Activated T-helper 1 cell treated with anti-CD3 and anti-CD28 coated beads, Interleukin-12 subunit alpha, Interleukin-12 subunit beta, Interleukin-2, Interleukin-4 antibody, amounts not matched to agents 30 ng/mL and 10 ng/mL and 1 ng/mL, durations not matched to agents 14 hours and 24 hours and 36 hours (primary cell): ENCODE results near the gene VN1R4. TPM values are rescaled to one million over a fixed set of nuclear protein-coding genes. Genes with fewer than 3 reads are reported as not detected.
"Not testable (repeated sequence)": the region's sequence is repeated elsewhere in the genome, so short reads cannot be mapped to it uniquely, and the experiment has no call there.

Experiments used
- DNase-seq: peaks from one replicate; pipeline ENCODE4 v3.0.0; 2021; ENCODE audit warnings: low spot score
- H3K27ac Mint-ChIP-seq: one replicate; pipeline ENCODE4 v1.8.0; 2021; ENCODE audit warnings: mild to moderate bottlenecking, mixed read lengths
- H3K27me3 Mint-ChIP-seq: one replicate; pipeline ENCODE4 v1.8.0; 2022; ENCODE audit warnings: mild to moderate bottlenecking, moderate library complexity, mixed read lengths; ENCODE audit not compliant: insufficient read depth
- H3K36me3 Mint-ChIP-seq: one replicate; pipeline ENCODE4 v1.8.0; 2021; ENCODE audit warnings: low read depth, mixed read lengths
- H3K4me1 Mint-ChIP-seq: one replicate; pipeline ENCODE4 v1.8.0; 2021; ENCODE audit warnings: low read depth, mixed read lengths
- H3K4me3 Mint-ChIP-seq: one replicate; pipeline ENCODE4 v1.8.0; 2021; ENCODE audit warnings: mild to moderate bottlenecking, moderate library complexity, mixed read lengths
- H3K9me3 Mint-ChIP-seq: one replicate; pipeline ENCODE4 v1.8.0; 2021; ENCODE audit warnings: mixed read lengths
- intact Hi-C: fragments of 100-400 bp; cut with micrococcal nuclease; formaldehyde crosslinking; loops from one replicate; pipeline ENCODE4 v1.15.1; 2024
- total RNA-seq: library from RNA; stranded (reverse); gene quantifications from 2 replicates; pipeline ENCODE4 v1.2.3, GENCODE V29; 2022

Gene VN1R4
- total RNA-seq, 1 donor from 2014 or later: not detected

GRCh38 chr19:53254411-53255341 lies 12.8 kb downstream of the VN1R4 start, which contains the start of gene ZNF677:
Gene ZNF677 (minus strand): TSS chr19:53254873. CDS start chr19:53251550, 3,323 bp downstream.
- H3K4me3 Mint-ChIP-seq: peak within 1 kb of the TSS; percentile 81
- peaks cover 9% of the 10 kb centered on the region for H3K4me1 Mint-ChIP-seq
- H3K9me3 Mint-ChIP-seq: peaks cover 59% of the 10 kb centered on the region
- no peak within 1 kb of the TSS for H3K27ac Mint-ChIP-seq
- DNase-seq: peak; percentile 49
- H3K27me3 Mint-ChIP-seq: no peaks in the 10 kb centered on the region
- H3K36me3 Mint-ChIP-seq: peaks cover 6% of the 10 kb centered on the region
- intact Hi-C loops: no loop called here

- H3K9me3 Mint-ChIP-seq: peaks cover 79% of the 10 kb centered on the region
- no peak overlapping the region for H3K4me3 Mint-ChIP-seq
- no peak overlapping the region for H3K27ac Mint-ChIP-seq
- intact Hi-C loops: no loop called here
- no peak for DNase-seq
- H3K27me3 Mint-ChIP-seq: no peaks in the 10 kb centered on the region
- no peaks in the 10 kb centered on the region for H3K4me1 Mint-ChIP-seq
- peaks cover 1% of the 10 kb centered on the region for H3K36me3 Mint-ChIP-seq
Measured at GRCh38 chr19:53246498-53246897, 21.0 kb downstream of the VN1R4 start.

GRCh38 chr19:53237114-53237777 lies 30.3 kb downstream of the VN1R4 start:
- Mint-ChIP-seq H3K9me3 (peaks cover 75% of the 10 kb centered on the region), H3K36me3 (peaks cover 2% of the 10 kb centered on the region), H3K27ac (no peak overlapping the region), H3K4me3 (no peak overlapping the region), H3K4me1 (no peaks in the 10 kb centered on the region), H3K27me3 (no peaks in the 10 kb centered on the region)
- DNase-seq: no peak
- intact Hi-C loops: no loop called here

GRCh38 chr19:53224606-53225005 lies 42.9 kb downstream of the VN1R4 start:
- peaks cover 1% of the 10 kb centered on the region for H3K36me3 Mint-ChIP-seq
- H3K4me1 Mint-ChIP-seq: no peaks in the 10 kb centered on the region
- DNase-seq: no peak
- no peak overlapping the region for H3K27ac Mint-ChIP-seq
- no peaks in the 10 kb centered on the region for H3K27me3 Mint-ChIP-seq
- intact Hi-C loops: no loop called here
- H3K9me3 Mint-ChIP-seq: peaks cover 67% of the 10 kb centered on the region
- no peak overlapping the region for H3K4me3 Mint-ChIP-seq

GRCh38 chr19:53222716-53223115 lies 44.8 kb downstream of the VN1R4 start:
- H3K4me1 Mint-ChIP-seq, H3K4me3 Mint-ChIP-seq, DNase-seq, H3K27me3 Mint-ChIP-seq, H3K27ac Mint-ChIP-seq, H3K36me3 Mint-ChIP-seq, intact Hi-C loops: not testable (repeated sequence)
- H3K9me3 Mint-ChIP-seq: peaks cover 68% of the 10 kb centered on the region

Other genes starting within 250 kb of the VN1R4 start
- not detected in 2 replicates for gene ERVV-2, start 223.0 kb downstream of the VN1R4 start, total RNA-seq
- gene ZNF160, start 164.3 kb downstream of the VN1R4 start, total RNA-seq: 26.0 and 27.8 TPM in 2 replicates
- 0.20 and 0.21 TPM in 2 replicates for gene ZNF415, start 134.8 kb downstream of the VN1R4 start, total RNA-seq
- gene ZNF347, start 108.7 kb downstream of the VN1R4 start, total RNA-seq: 6.5 and 7.3 TPM in 2 replicates
- 1.6 and 2.6 TPM in 2 replicates for gene ZNF665, start 74.4 kb downstream of the VN1R4 start, total RNA-seq
- 1.7 and 2.3 TPM in 2 replicates for gene ZNF677, start 12.8 kb downstream of the VN1R4 start, total RNA-seq
- gene VN1R2, start 9.4 kb downstream of the VN1R4 start, total RNA-seq: not detected in 2 replicates
- gene ZNF845, start 66.0 kb upstream of the VN1R4 start, total RNA-seq: 6.5 and 6.7 TPM in 2 replicates
- gene ZNF525, start 98.0 kb upstream of the VN1R4 start, total RNA-seq: 16.5 and 19.0 TPM in 2 replicates
- gene ZNF765, start 127.4 kb upstream of the VN1R4 start, total RNA-seq: 9.2 and 10.8 TPM in 2 replicates
- 9.9 and 12.3 TPM in 2 replicates for gene ZNF761, start 164.3 kb upstream of the VN1R4 start, total RNA-seq
- 3.7 and 4.3 TPM in 2 replicates for gene ZNF813, start 200.0 kb upstream of the VN1R4 start, total RNA-seq